Lung (tissue), 12 donors: ENCODE data around the gene HCFC1. TPM values are rescaled to one million over a fixed set of nuclear protein-coding genes. Genes with fewer than 3 reads are reported as not detected.

Source experiments
- ATAC-seq: fragments of 200-7000 bp; cut with Tn5 transposase; one replicate; pipeline ENCODE4 v1.9.1; 2020; ENCODE audit warnings: moderate number of reproducible peaks; ENCODE audit not compliant: insufficient read depth, low FRiP score
- DNase-seq, 3 donors: peaks; one replicate each; pipeline ENCODE4 v3.0.0-alpha.2; 2013 to 2017
- H3K27ac ChIP-seq, 2 donors: one replicate each; pipeline ENCODE4 v1.5.1; 2013; ENCODE audit warnings: mild to moderate bottlenecking in 2 of 2, moderate library complexity in 2 of 2, control low read depth in 1 of 2, inconsistent platforms in 1 of 2, low read depth in 1 of 2, low read length in 1 of 2
- H3K27me3 ChIP-seq, 3 donors: one replicate each; pipeline ENCODE4 v1.5.1; 2013; ENCODE audit warnings: low read length in 2 of 3; ENCODE audit not compliant: control insufficient read depth in 3 of 3, insufficient read depth in 3 of 3
- H3K36me3 ChIP-seq, 4 donors: one replicate each; pipeline ENCODE4 v1.5.1; 2013; ENCODE audit warnings: low read length in 4 of 4, mild to moderate bottlenecking in 1 of 4, moderate library complexity in 1 of 4; ENCODE audit not compliant: control insufficient read depth in 4 of 4, insufficient read depth in 4 of 4
- H3K4me1 ChIP-seq, 5 donors: one replicate each; pipeline ENCODE4 v1.5.1; 2013; ENCODE audit warnings: low read length in 5 of 5, mild to moderate bottlenecking in 2 of 5, moderate library complexity in 1 of 5; ENCODE audit not compliant: control insufficient read depth in 5 of 5, insufficient read depth in 5 of 5
- H3K4me3 ChIP-seq: one replicate; pipeline ENCODE4 v1.5.1; 2013; ENCODE audit warnings: mild to moderate bottlenecking, control low read depth, moderate library complexity
- H3K9ac ChIP-seq, 2 donors: one replicate each; pipeline ENCODE4 v1.5.1; 2013; ENCODE audit warnings: low read length in 2 of 2, control low read depth in 1 of 2; ENCODE audit not compliant: insufficient read depth in 1 of 2
- H3K9me3 ChIP-seq, 4 donors: one replicate each; pipeline ENCODE4 v1.5.1; 2013; ENCODE audit warnings: low read length in 3 of 4, mild to moderate bottlenecking in 1 of 4, moderate library complexity in 1 of 4; ENCODE audit not compliant: control insufficient read depth in 4 of 4, insufficient read depth in 3 of 4
- CTCF ChIP-seq: IDR thresholded peaks from 2 replicates; pipeline ENCODE4 v1.5.1; 2012; ENCODE audit warnings: mild to moderate bottlenecking; ENCODE audit errors: control extremely low read depth, extremely low read depth
- WGBS, 2 donors: extraction: QIAGEN DNeasy Blood & Tissue Kit; methylation state at CpG; one replicate each; pipeline ENCODE4 v1.1.7; 2013; 5-methylcytosine and 5-hydroxymethylcytosine counted together
- polyA plus RNA-seq, 2 donors: library from polyadenylated mRNA; stranded (reverse); fragments of 200-250 nt; gene quantifications; one replicate each; pipeline ENCODE4 v1.2.1, GENCODE V29; 2013
- total RNA-seq, 2 donors: library from RNA; depleted of rRNA in 1 of 2; stranded (reverse); fragments of >200 nt in 1 of 2; gene quantifications; one replicate each; pipeline ENCODE4 v1.2.1, GENCODE V29; 2014 to 2021
- donor health status: control.
- donor health status: control.
- donor health status: Bipolar disorder and iron deficiency.
- donor health status: healthy.
- donor health status: DM: yes; HTN: yes; CAD: no.

Gene HCFC1
- total and polyA plus RNA-seq, 4 donors, result 10.7 to 59.4 (median 24.1) TPM

GRCh38 chrX:153927922-153928760, 43.5 kb downstream of the HCFC1 start:
- H3K9ac ChIP-seq, result peak overlapping the region; percentile 37 to 82
- ATAC-seq (peak; percentile 88), DNase-seq (peak; percentile 96 to 99 (median 98))
- 0 to 12% methylated on average over 37 to 76 of the region's 76 CpGs for WGBS, 2 donors
- peak overlapping the region; percentile 95 to 96 for H3K27ac ChIP-seq
- peaks cover 0 to 29% (median 6%) of the 10 kb centered on the region in 5 donors for H3K4me1 ChIP-seq
- H3K9me3 ChIP-seq, result peaks cover 0 to 3% (median 0%) of the 10 kb centered on the region in 4 donors
- no peaks in the 10 kb centered on the region for H3K27me3 ChIP-seq
- H3K36me3 ChIP-seq, result peaks cover 0 to 11% (median 4%) of the 10 kb centered on the region in 4 donors
- peak overlapping the region; percentile 49 for H3K4me3 ChIP-seq
- no peak for TF ChIP-seq CTCF

GRCh38 chrX:153927672-153927921, 44.0 kb downstream of the HCFC1 start:
- peaks cover 0 to 29% (median 8%) of the 10 kb centered on the region in 5 donors for H3K4me1 ChIP-seq
- ATAC-seq, result no peak
- 0 to 14% methylated on average over 4 to 8 of the region's 8 CpGs for WGBS, 2 donors
- DNase-seq, result no peak
- peak overlapping the region; percentile 95 to 96 for H3K27ac ChIP-seq
- peaks cover 0 to 11% (median 4%) of the 10 kb centered on the region in 4 donors for H3K36me3 ChIP-seq
- peak overlapping the region; percentile 46 to 82 for H3K9ac ChIP-seq
- peak overlapping the region; percentile 49 for H3K4me3 ChIP-seq
- H3K9me3 ChIP-seq, result peaks cover 0 to 3% (median 0%) of the 10 kb centered on the region in 4 donors
- H3K27me3 ChIP-seq, result no peaks in the 10 kb centered on the region
- TF ChIP-seq CTCF, result no peak

- Histone ChIP-seq H3K27me3 (no peaks in the 10 kb centered on the region), H3K9ac (peak overlapping the region; percentile 46 to 82), H3K4me1 (peaks cover 0 to 29% (median 9%) of the 10 kb centered on the region in 5 donors), H3K4me3 (peak overlapping the region; percentile 49), H3K36me3 (peaks cover 0 to 10% (median 4%) of the 10 kb centered on the region in 4 donors), H3K27ac (peak overlapping the region; percentile 95 to 96), H3K9me3 (peaks cover 0 to 3% (median 0%) of the 10 kb centered on the region in 4 donors)
- 0 to 26% methylated on average over 7 to 31 of the region's 31 CpGs for WGBS, 2 donors
- TF ChIP-seq CTCF, result no peak
- DNase-seq, result peak; percentile 47 to 71 (median 61)
- ATAC-seq, result no peak
These were observed 44.6 kb downstream of the HCFC1 start for GRCh38 chrX:153926858-153927671.
